Astrocyte of the spinal cord (primary cell): ENCODE data around the gene MED26.
"Not testable (repeated sequence)": the region's sequence is repeated elsewhere in the genome, so short reads cannot be mapped to it uniquely, and the experiment has no call there.

Experiments used
- DNase-seq: peaks from one replicate; pipeline ENCODE4 v3.0.0; 2011; ENCODE audit warnings: low read depth, low spot score
- H3K4me3 ChIP-seq: 2 replicates; pipeline ENCODE4 v1.5.1; 2011; ENCODE audit warnings: low read depth, mild to moderate bottlenecking, low read length, moderate library complexity
- in situ Hi-C: cut with HindIII; loops from 2 replicates; pipeline ENCODE4 v1.10.0; 2017; ENCODE audit warnings: low sequenced_read_pairs
- TF ChIP-seq, protein P1 (sequence below): IDR thresholded peaks from 2 replicates; pipeline ENCODE4 v1.5.1; 2012; ENCODE audit warnings: low read depth, mild to moderate bottlenecking, low read length, inconsistent platforms

MED26 gene

DNA sequence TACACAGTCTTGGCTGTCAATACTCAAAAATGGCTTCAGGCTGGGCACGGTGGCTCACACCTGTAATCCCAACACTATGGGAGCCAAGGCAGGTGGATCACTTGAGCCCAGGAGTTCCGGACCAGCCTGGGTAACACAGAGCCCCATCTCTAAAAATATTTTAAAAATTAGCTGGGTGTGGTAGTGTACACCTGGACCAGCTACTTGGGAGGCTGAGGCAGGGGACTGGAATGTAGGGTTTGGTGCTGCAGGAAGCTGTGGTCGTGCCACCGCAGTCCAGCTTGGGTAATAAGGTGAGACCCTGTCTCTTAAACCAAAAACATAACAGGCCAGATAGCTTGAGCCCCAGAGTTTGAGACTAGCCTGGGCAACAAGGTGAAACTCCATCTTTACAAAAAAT is 79.0 kb downstream of the MED26 start:
- TF ChIP-seq, protein P1, sequence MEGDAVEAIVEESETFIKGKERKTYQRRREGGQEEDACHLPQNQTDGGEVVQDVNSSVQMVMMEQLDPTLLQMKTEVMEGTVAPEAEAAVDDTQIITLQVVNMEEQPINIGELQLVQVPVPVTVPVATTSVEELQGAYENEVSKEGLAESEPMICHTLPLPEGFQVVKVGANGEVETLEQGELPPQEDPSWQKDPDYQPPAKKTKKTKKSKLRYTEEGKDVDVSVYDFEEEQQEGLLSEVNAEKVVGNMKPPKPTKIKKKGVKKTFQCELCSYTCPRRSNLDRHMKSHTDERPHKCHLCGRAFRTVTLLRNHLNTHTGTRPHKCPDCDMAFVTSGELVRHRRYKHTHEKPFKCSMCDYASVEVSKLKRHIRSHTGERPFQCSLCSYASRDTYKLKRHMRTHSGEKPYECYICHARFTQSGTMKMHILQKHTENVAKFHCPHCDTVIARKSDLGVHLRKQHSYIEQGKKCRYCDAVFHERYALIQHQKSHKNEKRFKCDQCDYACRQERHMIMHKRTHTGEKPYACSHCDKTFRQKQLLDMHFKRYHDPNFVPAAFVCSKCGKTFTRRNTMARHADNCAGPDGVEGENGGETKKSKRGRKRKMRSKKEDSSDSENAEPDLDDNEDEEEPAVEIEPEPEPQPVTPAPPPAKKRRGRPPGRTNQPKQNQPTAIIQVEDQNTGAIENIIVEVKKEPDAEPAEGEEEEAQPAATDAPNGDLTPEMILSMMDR, result no peak
- DNase-seq, result no peak
- in situ Hi-C loops, result no loop called here
- no peak overlapping the region for H3K4me3 ChIP-seq

GRCh38 chr19:16544473-16545231 is 83.4 kb downstream of the MED26 start:
- no peak for DNase-seq
- H3K4me3 ChIP-seq, result no peak overlapping the region
- TF ChIP-seq, protein P1, result no peak
- in situ Hi-C loops, result no loop called here

DNA sequence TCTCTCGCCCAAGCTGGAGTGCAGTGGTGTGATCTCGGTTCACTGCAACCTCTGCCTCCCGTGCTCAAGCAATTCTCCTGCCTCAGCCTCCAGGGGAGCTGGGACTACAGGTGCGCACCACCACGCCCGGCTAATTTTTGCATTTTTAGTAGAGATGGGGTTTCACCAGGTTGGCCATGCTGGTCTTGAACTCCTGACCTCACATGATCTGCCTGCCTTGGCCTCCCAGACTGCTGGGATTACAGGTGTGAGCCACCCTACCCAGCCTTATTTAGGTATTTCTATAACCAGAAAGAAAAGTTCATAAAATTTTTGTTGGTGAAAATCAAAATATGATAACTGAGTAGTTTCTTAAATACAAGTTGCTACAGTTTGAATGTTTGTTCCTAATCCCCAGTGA is 84.3 kb downstream of the MED26 start:
- DNase-seq, in situ Hi-C loops, H3K4me3 ChIP-seq: not testable (repeated sequence)

DNA sequence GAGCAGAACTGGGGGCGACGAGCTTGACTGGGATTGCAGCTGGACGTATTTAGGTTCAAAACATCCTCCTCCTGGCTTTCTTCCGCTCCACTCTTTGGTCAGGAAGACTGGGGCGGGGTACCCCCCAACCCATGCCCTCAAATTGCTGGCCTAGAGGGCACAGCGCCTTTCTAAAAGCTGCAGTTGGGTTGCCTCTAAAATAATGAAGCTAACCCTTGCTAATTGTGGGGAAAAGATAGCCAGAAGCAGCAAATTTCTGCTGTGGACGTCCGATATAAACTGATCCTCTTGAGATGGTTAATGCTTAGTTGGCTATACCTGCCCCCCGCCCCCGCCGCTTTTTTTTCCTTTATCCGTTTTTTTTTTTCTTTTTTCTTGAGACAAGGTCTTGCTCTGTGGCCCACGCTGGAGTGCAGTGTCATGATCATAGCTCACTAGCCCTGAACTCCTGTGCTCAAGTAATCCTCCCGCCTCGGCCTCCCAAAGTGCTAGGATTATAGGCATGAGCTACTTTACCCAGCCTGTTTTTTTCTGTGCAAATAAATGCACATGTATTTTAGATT is 85.0 kb downstream of the MED26 start:
- in situ Hi-C loops, result no loop called here
- H3K4me3 ChIP-seq, result peak overlapping the region; percentile 96
- TF ChIP-seq, protein P1, result no peak
- DNase-seq, result no peak

GRCh38 chr19:16542045-16542909 is 85.7 kb downstream of the MED26 start, which contains the start of gene CHERP:
Gene CHERP, minus strand, starts transcription at chr19:16542437. Its CDS starts 59 bp downstream, at chr19:16542378.
- DNase-seq, result peak; percentile 95
- TF ChIP-seq, protein P1, result no peak
- in situ Hi-C loops, result no loop called here
- peak within 1 kb of the TSS; percentile 96 for H3K4me3 ChIP-seq

DNA sequence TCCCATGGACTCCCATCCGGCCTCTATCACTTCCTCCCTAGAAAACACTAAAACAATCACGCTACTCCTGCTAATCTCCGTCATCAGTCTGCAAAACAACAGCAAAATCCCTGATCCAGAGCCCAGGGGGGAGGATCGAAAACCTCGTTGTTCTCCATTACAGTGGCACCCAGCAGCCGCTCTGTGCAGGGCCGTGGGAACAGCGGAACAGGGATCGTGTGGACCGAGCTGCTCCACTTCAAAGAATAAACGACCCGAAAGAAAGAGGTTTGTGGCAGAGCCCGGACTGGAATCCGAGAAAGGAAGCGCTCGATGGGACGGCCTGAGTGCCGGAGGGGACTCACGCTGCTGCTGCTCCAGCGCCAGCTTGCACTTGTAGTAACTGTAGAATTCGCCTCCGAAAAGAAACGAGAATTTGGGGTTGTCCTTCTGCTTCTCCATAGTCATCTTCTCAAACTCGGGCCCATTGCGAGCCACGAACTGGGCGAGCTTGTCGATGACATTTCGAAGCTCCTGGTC is 86.4 kb downstream of the MED26 start:
- TF ChIP-seq, protein P1, result no peak
- no peak for DNase-seq
- H3K4me3 ChIP-seq, result peak overlapping the region; percentile 96
- in situ Hi-C loops, result no loop called here
